Neural cell (in vitro differentiated cells): ENCODE results near the gene SMCO2. TPM values are rescaled to one million over a fixed set of nuclear protein-coding genes. Genes with fewer than 3 reads are reported as not detected.

ENCODE experiments used
- H2AFZ ChIP-seq: fragments of 200-600, 300-800 bp; sonication (generic), shearing (Covaris generic); 2 replicates; pipeline ENCODE4 v1.6.0; 2014; ENCODE audit warnings: low read depth, mild to moderate bottlenecking, antibody characterized with exemption, low read length, moderate library complexity
- H3F3A ChIP-seq: fragments of 200-600 bp; shearing (Covaris generic); 2 replicates; pipeline ENCODE4 v1.6.1; 2016; ENCODE audit warnings: mild to moderate bottlenecking, moderate library complexity, mixed read lengths, antibody characterized with exemption, low read length; ENCODE audit not compliant: insufficient read depth, poor library complexity, severe bottlenecking
- H3K27ac ChIP-seq: fragments of 200-600, 300-800 bp; sonication (generic), shearing (Covaris generic); 2 replicates; pipeline ENCODE4 v1.5.1; 2014; ENCODE audit warnings: mild to moderate bottlenecking, low read length, moderate library complexity
- H3K27me3 ChIP-seq: fragments of 300-800, 200-600 bp; sonication (generic), shearing (Covaris generic); 2 replicates; pipeline ENCODE4 v1.6.0; 2014; ENCODE audit warnings: mild to moderate bottlenecking, low read depth, low read length, moderate library complexity; ENCODE audit not compliant: insufficient read depth
- H3K36me3 ChIP-seq: fragments of 300-800, 200-600 bp; sonication (generic), shearing (Covaris generic); 2 replicates; pipeline ENCODE4 v1.5.1; 2014; ENCODE audit warnings: mild to moderate bottlenecking, antibody characterized with exemption, low read length, moderate library complexity; ENCODE audit not compliant: insufficient read depth
- H3K4me2 ChIP-seq: fragments of 300-800, 200-600 bp; sonication (generic), shearing (Covaris generic); 2 replicates; pipeline ENCODE4 v1.6.0; 2014; ENCODE audit warnings: mild to moderate bottlenecking, low read length
- H3K4me3 ChIP-seq: fragments of 300-800, 200-600 bp; sonication (generic), shearing (Covaris generic); 2 replicates; pipeline ENCODE4 v1.5.1; 2014; ENCODE audit warnings: mild to moderate bottlenecking, low read length, moderate library complexity
- H3K79me2 ChIP-seq: fragments of 200-600 bp; shearing (Covaris generic); replicated peaks from 2 replicates; pipeline ENCODE4 v1.6.0; 2014; ENCODE audit warnings: mild to moderate bottlenecking, low read length, moderate library complexity; ENCODE audit not compliant: insufficient read depth
- H3K9ac ChIP-seq: fragments of 300-800, 200-600 bp; sonication (generic), shearing (Covaris generic); 2 replicates; pipeline ENCODE4 v1.6.1; 2016; ENCODE audit warnings: mild to moderate bottlenecking, low read length, mixed read lengths
- H3K9me2 ChIP-seq: fragments of 200-600 bp; shearing (Covaris generic); 2 replicates; pipeline ENCODE4 v1.6.1; 2016; ENCODE audit warnings: mild to moderate bottlenecking, low read length, mixed read lengths; ENCODE audit not compliant: insufficient read depth
- H3K9me3 ChIP-seq: fragments of 200-600, 300-800 bp; sonication (generic), shearing (Covaris generic); 2 replicates; pipeline ENCODE4 v1.6.1; 2016; ENCODE audit warnings: mild to moderate bottlenecking, mixed run types, low read length, moderate library complexity, mixed read lengths
- H4K20me1 ChIP-seq: fragments of 200-600 bp; shearing (Covaris generic); 2 replicates; pipeline ENCODE4 v1.6.1; 2016; ENCODE audit warnings: mild to moderate bottlenecking, mixed run types; ENCODE audit not compliant: insufficient read depth
- CTCF ChIP-seq: fragments of 450-650 bp; IDR thresholded peaks from 2 replicates; pipeline ENCODE4 v1.5.1; 2014; ENCODE audit warnings: antibody characterized with exemption, mild to moderate bottlenecking, moderate library complexity; ENCODE audit not compliant: poor library complexity, severe bottlenecking
- EP300 ChIP-seq: fragments of 450-650 bp; conservative IDR thresholded peaks from 2 replicates; pipeline ENCODE4 v1.6.1; 2014; ENCODE audit warnings: antibody characterized with exemption, mild to moderate bottlenecking, moderate library complexity; ENCODE audit not compliant: poor library complexity, severe bottlenecking
- EZH2 ChIP-seq: fragments of 200-600, 300-800 bp; shearing (Covaris generic), sonication (generic); IDR thresholded peaks from 2 replicates; pipeline ENCODE4 v1.6.1; 2014; ENCODE audit warnings: antibody characterized with exemption, low read length, borderline replicate concordance, mild to moderate bottlenecking; ENCODE audit not compliant: insufficient read depth, poor library complexity, severe bottlenecking
- MXI1 ChIP-seq: fragments of 450-650 bp; conservative IDR thresholded peaks from 2 replicates; pipeline ENCODE4 v1.6.1; 2014; ENCODE audit warnings: antibody characterized with exemption, mild to moderate bottlenecking; ENCODE audit not compliant: poor library complexity, severe bottlenecking
- POLR2AphosphoS5 ChIP-seq: IDR thresholded peaks from 2 replicates; pipeline ENCODE4 v1.6.1; 2012
- RAD21 ChIP-seq: fragments of 450-650 bp; conservative IDR thresholded peaks from 2 replicates; pipeline ENCODE4 v1.6.1; 2014; ENCODE audit warnings: antibody characterized with exemption, mild to moderate bottlenecking, moderate library complexity
- SMC3 ChIP-seq: fragments of 450-650 bp; conservative IDR thresholded peaks from 2 replicates; pipeline ENCODE4 v1.6.1; 2014; ENCODE audit warnings: antibody characterized with exemption, mild to moderate bottlenecking, moderate library complexity; ENCODE audit not compliant: poor library complexity
- TAF1 ChIP-seq: IDR thresholded peaks from 2 replicates; pipeline ENCODE4 v1.6.1; 2012; ENCODE audit warnings: low read depth
- polyA plus RNA-seq: library from polyadenylated mRNA; depleted of rRNA; stranded (reverse); fragments of >200 nt; gene quantifications from 2 replicates; pipeline ENCODE4 v1.2.3, GENCODE V29; 2014
- TF ChIP-seq, protein P1 (sequence below): IDR thresholded peaks from 2 replicates; pipeline ENCODE4 v1.6.1; 2012; ENCODE audit warnings: borderline replicate concordance

Gene SMCO2
- polyA plus RNA-seq, 1 donor from 2014 or later, result not detected

GRCh38 chr12:27498149-27498548 is 51.6 kb downstream of the SMCO2 start:
- no peak overlapping the region for H3K27ac ChIP-seq
- H3K36me3 ChIP-seq, result no peaks in the 10 kb centered on the region
- H4K20me1 ChIP-seq, result no peaks in the 10 kb centered on the region
- no peaks in the 10 kb centered on the region for H3K9me3 ChIP-seq
- H3K9me2 ChIP-seq, result no peaks in the 10 kb centered on the region
- no peaks in the 10 kb centered on the region for H3K79me2 ChIP-seq
- no peak overlapping the region for H3K4me2 ChIP-seq
- H3K9ac ChIP-seq, result no peak overlapping the region
- H3K4me3 ChIP-seq, result no peak overlapping the region
- H3F3A ChIP-seq, result no peaks in the 10 kb centered on the region
- H2AFZ ChIP-seq, result no peak overlapping the region
- no peaks in the 10 kb centered on the region for H3K27me3 ChIP-seq
- TF ChIP-seq CTCF, result no peak
- no peak for TF ChIP-seq POLR2AphosphoS5
- TF ChIP-seq SMC3, result no peak
- TF ChIP-seq RAD21, result no peak
- no peak for TF ChIP-seq TAF1
- no peak for TF ChIP-seq MXI1
- TF ChIP-seq, protein P1, sequence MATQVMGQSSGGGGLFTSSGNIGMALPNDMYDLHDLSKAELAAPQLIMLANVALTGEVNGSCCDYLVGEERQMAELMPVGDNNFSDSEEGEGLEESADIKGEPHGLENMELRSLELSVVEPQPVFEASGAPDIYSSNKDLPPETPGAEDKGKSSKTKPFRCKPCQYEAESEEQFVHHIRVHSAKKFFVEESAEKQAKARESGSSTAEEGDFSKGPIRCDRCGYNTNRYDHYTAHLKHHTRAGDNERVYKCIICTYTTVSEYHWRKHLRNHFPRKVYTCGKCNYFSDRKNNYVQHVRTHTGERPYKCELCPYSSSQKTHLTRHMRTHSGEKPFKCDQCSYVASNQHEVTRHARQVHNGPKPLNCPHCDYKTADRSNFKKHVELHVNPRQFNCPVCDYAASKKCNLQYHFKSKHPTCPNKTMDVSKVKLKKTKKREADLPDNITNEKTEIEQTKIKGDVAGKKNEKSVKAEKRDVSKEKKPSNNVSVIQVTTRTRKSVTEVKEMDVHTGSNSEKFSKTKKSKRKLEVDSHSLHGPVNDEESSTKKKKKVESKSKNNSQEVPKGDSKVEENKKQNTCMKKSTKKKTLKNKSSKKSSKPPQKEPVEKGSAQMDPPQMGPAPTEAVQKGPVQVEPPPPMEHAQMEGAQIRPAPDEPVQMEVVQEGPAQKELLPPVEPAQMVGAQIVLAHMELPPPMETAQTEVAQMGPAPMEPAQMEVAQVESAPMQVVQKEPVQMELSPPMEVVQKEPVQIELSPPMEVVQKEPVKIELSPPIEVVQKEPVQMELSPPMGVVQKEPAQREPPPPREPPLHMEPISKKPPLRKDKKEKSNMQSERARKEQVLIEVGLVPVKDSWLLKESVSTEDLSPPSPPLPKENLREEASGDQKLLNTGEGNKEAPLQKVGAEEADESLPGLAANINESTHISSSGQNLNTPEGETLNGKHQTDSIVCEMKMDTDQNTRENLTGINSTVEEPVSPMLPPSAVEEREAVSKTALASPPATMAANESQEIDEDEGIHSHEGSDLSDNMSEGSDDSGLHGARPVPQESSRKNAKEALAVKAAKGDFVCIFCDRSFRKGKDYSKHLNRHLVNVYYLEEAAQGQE, result no peak
- TF ChIP-seq EP300, result no peak
- TF ChIP-seq EZH2, result no peak

DNA sequence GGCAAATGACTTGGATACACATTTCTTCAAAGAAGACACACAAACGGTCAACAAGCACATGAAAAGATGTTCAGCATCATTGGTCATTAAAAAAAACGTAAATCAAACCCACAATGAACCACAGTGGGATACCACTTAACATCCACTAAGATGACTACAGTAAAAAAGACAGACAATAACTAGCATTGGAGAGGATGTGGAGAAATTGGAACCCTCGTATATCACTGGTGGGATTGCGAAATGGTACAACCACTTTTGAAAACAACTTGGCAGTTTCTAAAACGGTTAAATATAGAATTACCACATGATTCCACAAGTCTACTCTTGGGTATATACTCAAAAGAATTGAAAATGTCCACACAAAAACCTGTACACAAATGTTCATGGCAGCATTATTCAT is 52.2 kb downstream of the SMCO2 start:
- Histone ChIP-seq H3F3A (no peaks in the 10 kb centered on the region), H3K27ac (no peak overlapping the region), H3K27me3 (no peaks in the 10 kb centered on the region), H2AFZ (no peak overlapping the region), H4K20me1 (no peaks in the 10 kb centered on the region), H3K9me2 (no peaks in the 10 kb centered on the region), H3K4me3 (no peak overlapping the region), H3K9ac (no peak overlapping the region), H3K4me2 (no peak overlapping the region), H3K36me3 (no peaks in the 10 kb centered on the region), H3K79me2 (no peaks in the 10 kb centered on the region), H3K9me3 (no peaks in the 10 kb centered on the region)
- TF ChIP-seq EZH2 (no peak), EP300 (no peak), MXI1 (no peak), CTCF (no peak), TAF1 (no peak), RAD21 (no peak), SMC3 (no peak), POLR2AphosphoS5 (no peak)
- TF ChIP-seq, protein P1, result no peak
